ENCODE data around the gene AIRE. TPM values are rescaled to one million over a fixed set of nuclear protein-coding genes. Genes with fewer than 3 reads are reported as not detected.

AIRE gene
- total RNA-seq, 3 donors from 2014 or later = not detected

DNA sequence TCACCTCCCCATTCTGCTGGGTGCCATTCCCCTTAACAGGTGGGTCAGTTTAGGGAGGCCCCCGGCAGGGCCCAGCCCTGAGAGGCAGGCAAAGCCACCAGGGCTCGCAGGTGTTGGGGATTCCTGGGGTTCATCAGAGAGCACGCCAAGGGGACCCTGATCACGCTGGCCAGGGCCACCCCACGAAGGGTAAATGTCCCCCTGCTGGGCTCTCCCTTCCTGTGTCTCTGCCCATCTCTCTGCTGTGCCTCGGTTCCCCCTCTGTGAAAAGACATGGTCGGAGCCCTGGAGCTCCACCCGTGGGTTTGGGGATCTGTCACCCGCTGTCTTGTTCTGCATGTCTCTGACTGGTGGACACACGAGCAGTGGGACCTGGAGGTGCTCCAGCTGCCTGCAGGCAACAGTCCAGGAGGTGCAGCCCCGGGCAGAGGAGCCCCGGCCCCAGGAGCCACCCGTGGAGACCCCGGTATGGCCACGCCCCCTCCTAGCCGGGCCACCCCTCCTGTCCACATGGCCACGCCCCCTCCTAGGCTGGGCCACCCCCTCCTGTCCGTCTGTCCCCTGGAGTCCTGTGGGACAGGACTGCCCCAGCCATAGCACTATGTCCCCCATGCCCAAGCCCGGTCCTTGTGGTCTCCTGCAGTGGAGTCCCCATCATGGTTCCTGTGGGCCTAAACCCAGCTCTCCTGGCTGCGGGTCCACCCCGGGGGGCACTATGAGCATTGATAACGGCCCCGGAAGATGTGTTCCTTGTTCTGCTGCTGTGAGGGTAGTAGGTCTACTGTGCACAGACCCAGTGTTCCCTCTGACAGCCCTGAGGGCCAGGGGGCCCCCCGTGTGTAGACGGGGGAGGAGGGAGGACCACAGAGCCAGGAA lies 6.5 kb downstream of the AIRE start:
- intact Hi-C loops (cut with DNase I; ENCODE audit: low total_unique reads) = loop anchor here (5.0 kb wide), 1 partner anchor 220 kb away; no protein-coding TSS in a partner anchor
- H3K9me3 ChIP-seq = no peaks in the 10 kb centered on the region
- no peak for DNase-seq (ENCODE audit: low spot score in 2 of 2)
- H3K4me3 ChIP-seq = no peak overlapping the region
- TF ChIP-seq POLR2A (IDR thresholded peaks at IDR 0.05) = no peak
- TF ChIP-seq POLR2AphosphoS5 (IDR thresholded peaks at IDR 0.05) = no peak
- TF ChIP-seq, protein P1, sequence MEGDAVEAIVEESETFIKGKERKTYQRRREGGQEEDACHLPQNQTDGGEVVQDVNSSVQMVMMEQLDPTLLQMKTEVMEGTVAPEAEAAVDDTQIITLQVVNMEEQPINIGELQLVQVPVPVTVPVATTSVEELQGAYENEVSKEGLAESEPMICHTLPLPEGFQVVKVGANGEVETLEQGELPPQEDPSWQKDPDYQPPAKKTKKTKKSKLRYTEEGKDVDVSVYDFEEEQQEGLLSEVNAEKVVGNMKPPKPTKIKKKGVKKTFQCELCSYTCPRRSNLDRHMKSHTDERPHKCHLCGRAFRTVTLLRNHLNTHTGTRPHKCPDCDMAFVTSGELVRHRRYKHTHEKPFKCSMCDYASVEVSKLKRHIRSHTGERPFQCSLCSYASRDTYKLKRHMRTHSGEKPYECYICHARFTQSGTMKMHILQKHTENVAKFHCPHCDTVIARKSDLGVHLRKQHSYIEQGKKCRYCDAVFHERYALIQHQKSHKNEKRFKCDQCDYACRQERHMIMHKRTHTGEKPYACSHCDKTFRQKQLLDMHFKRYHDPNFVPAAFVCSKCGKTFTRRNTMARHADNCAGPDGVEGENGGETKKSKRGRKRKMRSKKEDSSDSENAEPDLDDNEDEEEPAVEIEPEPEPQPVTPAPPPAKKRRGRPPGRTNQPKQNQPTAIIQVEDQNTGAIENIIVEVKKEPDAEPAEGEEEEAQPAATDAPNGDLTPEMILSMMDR (IDR thresholded peaks at IDR 0.05) = no peak
- no peaks in the 10 kb centered on the region for H3K36me3 ChIP-seq
- peaks cover 0 to 5% of the 10 kb centered on the region in 2 donors for H3K27me3 ChIP-seq
- H3K4me1 ChIP-seq = no peaks in the 10 kb centered on the region
- no peak overlapping the region for H3K27ac ChIP-seq

DNA sequence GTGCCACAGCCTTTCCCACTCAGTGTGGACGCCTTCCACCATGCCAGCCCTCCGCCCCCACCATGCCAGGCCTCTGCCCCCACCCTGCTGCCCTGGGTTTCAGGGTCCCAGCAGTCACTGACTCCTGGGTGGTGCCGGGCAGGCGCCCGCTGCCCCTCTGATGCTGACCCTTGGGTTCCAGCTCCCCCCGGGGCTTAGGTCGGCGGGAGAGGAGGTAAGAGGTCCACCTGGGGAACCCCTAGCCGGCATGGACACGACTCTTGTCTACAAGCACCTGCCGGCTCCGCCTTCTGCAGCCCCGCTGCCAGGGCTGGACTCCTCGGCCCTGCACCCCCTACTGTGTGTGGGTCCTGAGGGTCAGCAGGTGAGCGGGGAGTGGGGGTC lies 7.1 kb downstream of the AIRE start:
- DNase-seq (ENCODE audit: low spot score in 2 of 2) = no peak
- Histone ChIP-seq H3K4me1 (peaks cover 0 to 4% of the 10 kb centered on the region in 2 donors), H3K27me3 (no peaks in the 10 kb centered on the region), H3K36me3 (no peaks in the 10 kb centered on the region), H3K4me3 (no peak overlapping the region), H3K9me3 (no peaks in the 10 kb centered on the region), H3K27ac (no peak overlapping the region)
- intact Hi-C loops (cut with DNase I; ENCODE audit: low total_unique reads) = loop anchor here (5.0 kb wide), 1 partner anchor 221 kb away; no protein-coding TSS in a partner anchor
- TF ChIP-seq, protein P1 (IDR thresholded peaks at IDR 0.05) = no peak
- TF ChIP-seq POLR2AphosphoS5 (IDR thresholded peaks at IDR 0.05) = no peak
- TF ChIP-seq POLR2A (IDR thresholded peaks at IDR 0.05) = no peak

DNA sequence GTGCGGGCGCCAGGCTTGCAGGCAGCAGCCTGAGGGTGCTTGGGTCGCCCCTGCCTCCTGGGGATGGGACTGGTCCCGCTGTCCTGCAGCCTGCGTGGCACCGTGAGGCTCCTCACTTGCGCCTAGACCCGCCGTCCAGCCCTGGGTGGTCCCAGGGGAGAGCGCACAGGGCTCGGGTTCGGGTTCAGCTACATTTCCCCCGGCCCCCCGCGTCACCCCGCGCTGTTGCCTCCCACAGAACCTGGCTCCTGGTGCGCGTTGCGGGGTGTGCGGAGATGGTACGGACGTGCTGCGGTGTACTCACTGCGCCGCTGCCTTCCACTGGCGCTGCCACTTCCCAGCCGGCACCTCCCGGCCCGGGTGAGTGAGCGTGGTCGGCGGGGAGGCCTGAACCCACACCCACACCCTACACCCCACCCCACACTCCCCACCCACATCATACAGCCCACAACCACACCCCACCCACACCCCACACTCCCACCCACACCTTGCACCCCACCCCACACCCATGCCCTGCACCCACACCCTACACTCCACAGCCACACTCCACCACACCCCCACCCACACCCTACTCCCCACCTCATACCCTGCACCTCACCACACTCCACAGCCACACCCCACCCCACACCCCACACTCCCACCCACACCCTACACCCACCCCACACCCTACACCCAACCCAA lies 8.0 kb downstream of the AIRE start:
- no peaks in the 10 kb centered on the region for H3K9me3 ChIP-seq
- H3K4me1 ChIP-seq = peaks cover 0 to 4% of the 10 kb centered on the region in 2 donors
- TF ChIP-seq, protein P1 (IDR thresholded peaks at IDR 0.05) = no peak
- TF ChIP-seq POLR2A (IDR thresholded peaks at IDR 0.05) (no peak), POLR2AphosphoS5 (IDR thresholded peaks at IDR 0.05) (no peak)
- H3K36me3 ChIP-seq = no peaks in the 10 kb centered on the region
- no peak for DNase-seq (ENCODE audit: low spot score in 2 of 2)
- no peak overlapping the region for H3K27ac ChIP-seq
- no peaks in the 10 kb centered on the region for H3K27me3 ChIP-seq
- H3K4me3 ChIP-seq = no peak overlapping the region
- intact Hi-C loops (cut with DNase I; ENCODE audit: low total_unique reads) = loop anchor here (5.0 kb wide), 1 partner anchor 221 kb away; no protein-coding TSS in a partner anchor

GRCh38 chr21:44294391-44295162 lies 8.9 kb downstream of the AIRE start:
- TF ChIP-seq, protein P1 (IDR thresholded peaks at IDR 0.05) = no peak
- TF ChIP-seq POLR2AphosphoS5 (IDR thresholded peaks at IDR 0.05) = no peak
- no peak for TF ChIP-seq POLR2A (IDR thresholded peaks at IDR 0.05)
- H3K4me3 ChIP-seq = peak overlapping the region in 1 of 3 donors; percentile 8
- H3K4me1 ChIP-seq = peaks cover 0 to 4% of the 10 kb centered on the region in 2 donors
- DNase-seq (ENCODE audit: low spot score in 2 of 2) = no peak
- no peaks in the 10 kb centered on the region for H3K36me3 ChIP-seq
- H3K9me3 ChIP-seq = no peaks in the 10 kb centered on the region
- intact Hi-C loops (cut with DNase I; ENCODE audit: low total_unique reads) = loop anchor here (5.0 kb wide), 1 partner anchor 222 kb away; no protein-coding TSS in a partner anchor
- H3K27ac ChIP-seq = peak overlapping the region in 1 of 2 donors; percentile 3
- no peaks in the 10 kb centered on the region for H3K27me3 ChIP-seq
